Loucy (cell line): ENCODE results near the gene CFAP65.

ENCODE experiments used
- EZH2phosphoT487 ChIP-seq: fragments of 200-600 bp; IDR thresholded peaks from 2 replicates; pipeline ENCODE4 v1.6.1; 2018; ENCODE audit warnings: antibody characterized with exemption, mild to moderate bottlenecking, moderate library complexity, borderline replicate concordance
- TF ChIP-seq, protein P1 (sequence below): fragments of 200-600 bp; sonication (generic); conservative IDR thresholded peaks from 2 replicates; pipeline ENCODE4 v1.5.1; 2014; ENCODE audit warnings: mild to moderate bottlenecking, antibody characterized with exemption, low read length

- TF ChIP-seq, protein P1, sequence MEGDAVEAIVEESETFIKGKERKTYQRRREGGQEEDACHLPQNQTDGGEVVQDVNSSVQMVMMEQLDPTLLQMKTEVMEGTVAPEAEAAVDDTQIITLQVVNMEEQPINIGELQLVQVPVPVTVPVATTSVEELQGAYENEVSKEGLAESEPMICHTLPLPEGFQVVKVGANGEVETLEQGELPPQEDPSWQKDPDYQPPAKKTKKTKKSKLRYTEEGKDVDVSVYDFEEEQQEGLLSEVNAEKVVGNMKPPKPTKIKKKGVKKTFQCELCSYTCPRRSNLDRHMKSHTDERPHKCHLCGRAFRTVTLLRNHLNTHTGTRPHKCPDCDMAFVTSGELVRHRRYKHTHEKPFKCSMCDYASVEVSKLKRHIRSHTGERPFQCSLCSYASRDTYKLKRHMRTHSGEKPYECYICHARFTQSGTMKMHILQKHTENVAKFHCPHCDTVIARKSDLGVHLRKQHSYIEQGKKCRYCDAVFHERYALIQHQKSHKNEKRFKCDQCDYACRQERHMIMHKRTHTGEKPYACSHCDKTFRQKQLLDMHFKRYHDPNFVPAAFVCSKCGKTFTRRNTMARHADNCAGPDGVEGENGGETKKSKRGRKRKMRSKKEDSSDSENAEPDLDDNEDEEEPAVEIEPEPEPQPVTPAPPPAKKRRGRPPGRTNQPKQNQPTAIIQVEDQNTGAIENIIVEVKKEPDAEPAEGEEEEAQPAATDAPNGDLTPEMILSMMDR: peak; percentile 58
- TF ChIP-seq EZH2phosphoT487: no peak
Observed at GRCh38 chr2:219078126-219078525, 36.8 kb upstream of the CFAP65 start.
